Smooth muscle cell of the coronary artery (primary cell): ENCODE data around the gene LRRC2. TPM values are rescaled to one million over a fixed set of nuclear protein-coding genes. Genes with fewer than 3 reads are reported as not detected.

Experiments used
- total RNA-seq: library from RNA; depleted of rRNA; stranded (reverse); fragments of >200 nt; gene quantifications from 2 replicates; pipeline ENCODE4 v1.2.3, GENCODE V29; 2014; ENCODE audit warnings: low replicate concordance

The LRRC2 gene, protein sequence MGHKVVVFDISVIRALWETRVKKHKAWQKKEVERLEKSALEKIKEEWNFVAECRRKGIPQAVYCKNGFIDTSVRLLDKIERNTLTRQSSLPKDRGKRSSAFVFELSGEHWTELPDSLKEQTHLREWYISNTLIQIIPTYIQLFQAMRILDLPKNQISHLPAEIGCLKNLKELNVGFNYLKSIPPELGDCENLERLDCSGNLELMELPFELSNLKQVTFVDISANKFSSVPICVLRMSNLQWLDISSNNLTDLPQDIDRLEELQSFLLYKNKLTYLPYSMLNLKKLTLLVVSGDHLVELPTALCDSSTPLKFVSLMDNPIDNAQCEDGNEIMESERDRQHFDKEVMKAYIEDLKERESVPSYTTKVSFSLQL
- 2.0 and 4.7 TPM in 2 replicates for total RNA-seq

DNA sequence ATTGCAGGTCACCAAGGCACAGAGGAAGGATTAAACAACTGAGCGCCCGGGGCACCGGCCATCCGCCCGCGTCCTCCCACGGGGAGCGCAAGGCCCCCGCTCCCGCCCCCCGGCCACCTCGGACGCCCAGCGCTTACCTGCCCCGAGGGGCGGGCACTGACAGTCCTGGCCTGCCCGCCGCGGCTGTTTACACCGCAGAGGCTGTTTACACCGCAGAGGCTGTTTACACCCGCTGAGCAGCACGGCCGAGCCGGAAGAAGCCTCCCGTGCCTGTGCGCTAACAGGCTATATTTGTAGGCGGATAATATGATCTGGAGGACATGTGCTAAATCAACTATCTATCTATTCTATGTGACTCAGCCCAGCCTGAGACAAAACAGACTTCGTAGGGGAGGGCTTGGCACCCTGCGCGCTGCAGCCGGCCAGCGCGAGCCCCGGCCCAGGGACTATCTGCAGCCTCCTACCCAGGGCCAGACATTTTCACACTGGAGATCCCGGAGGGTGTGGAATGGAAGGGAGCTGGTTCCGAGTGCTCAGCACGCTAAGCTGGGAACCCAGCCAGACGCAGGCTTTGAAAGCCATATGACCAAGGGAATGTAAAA, at the start of gene LRRC2:
LRRC2 (minus strand) TSS at position 263 of the 602 bp plus-strand sequence. CDS start 14,711 bp downstream, outside the sequence.

GRCh38 chr3:46612324-46612723, 46.2 kb upstream of the LRRC2 start, which contains the start of gene FAM240A:
FAM240A (plus strand) TSS chr3:46612525; CDS start chr3:46612684, 159 bp downstream.

DNA sequence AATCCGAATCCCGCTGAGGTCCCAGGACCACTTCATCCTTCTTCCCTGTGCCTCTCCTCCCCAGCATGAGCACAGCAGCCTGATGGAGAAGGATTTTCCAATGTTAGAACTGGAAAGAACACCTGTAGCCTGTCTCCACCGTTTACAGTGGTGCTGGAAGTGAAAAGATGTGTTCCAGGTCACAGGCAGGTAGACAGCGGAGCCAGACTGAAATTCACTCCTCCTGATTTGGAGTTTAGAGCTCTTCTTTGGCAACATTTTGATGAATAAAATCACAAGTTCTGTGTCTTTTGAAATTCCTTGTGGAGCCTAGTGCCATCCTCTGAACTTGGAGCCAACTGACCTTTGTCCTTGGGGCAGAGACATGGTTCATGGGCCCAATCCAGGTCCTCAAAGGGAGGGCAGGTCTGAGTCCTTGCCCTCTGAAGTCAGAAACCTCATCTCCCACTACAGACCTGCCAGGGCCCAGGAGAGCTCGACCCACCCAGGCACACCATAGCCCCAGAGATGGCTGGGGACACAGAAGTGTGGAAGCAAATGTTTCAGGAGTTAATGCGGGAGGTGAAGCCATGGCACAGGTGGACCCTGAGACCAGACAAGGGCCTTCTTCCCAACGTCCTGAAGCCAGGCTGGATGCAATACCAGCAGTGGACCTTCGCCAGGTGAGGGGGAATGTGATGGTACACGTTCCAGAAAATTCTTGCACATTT, 68.4 kb downstream of the LRRC2 start, which contains the start of gene RTP3:
RTP3 (plus strand) TSS at position 421 of the 710 bp plus-strand sequence; CDS start at position 508, 87 bp downstream.

Other genes starting within 250 kb of the LRRC2 start
- gene CCR2, start 212.2 kb downstream of the LRRC2 start, total RNA-seq: under 0.01 TPM in 1 of 2 replicates, not detected in the other
- gene CCR5, start 195.4 kb downstream of the LRRC2 start, total RNA-seq: not detected in 2 replicates
- gene CCRL2, start 159.0 kb downstream of the LRRC2 start, total RNA-seq: 0.12 TPM in 1 of 2 replicates, not detected in the other
- gene LTF, start 101.4 kb downstream of the LRRC2 start, total RNA-seq: not detected in 2 replicates
- not detected in 2 replicates for gene RTP3, start 68.3 kb downstream of the LRRC2 start, total RNA-seq
- gene FAM240A, start 46.2 kb upstream of the LRRC2 start, total RNA-seq: not detected in 2 replicates
- 0.94 and 1.9 TPM in 2 replicates for gene ALS2CL, start 127.4 kb upstream of the LRRC2 start, total RNA-seq
- gene TMIE, start 135.1 kb upstream of the LRRC2 start, total RNA-seq: not detected in 2 replicates
- gene PRSS50, start 151.6 kb upstream of the LRRC2 start, total RNA-seq: not detected in 2 replicates